ENCODE data around the gene PCGF2.
A peak's percentile ranks its signal among the peaks of the same experiment; 100 is the strongest.
"Not testable (repeated sequence)": the region's sequence is repeated elsewhere in the genome, so short reads cannot be mapped to it uniquely, and the experiment has no call there.

PCGF2 gene

GRCh38 chr17:38735161-38735997 is 12.8 kb downstream of the PCGF2 start:
- peak; percentile 63 for DNase-seq (ENCODE audit: low read depth)

- no peak for DNase-seq (ENCODE audit: low read depth)
Observed at GRCh38 chr17:38733982-38734973, 13.9 kb downstream of the PCGF2 start.

- DNase-seq (ENCODE audit: low read depth), result no peak
Observed at GRCh38 chr17:38733282-38733981, 14.7 kb downstream of the PCGF2 start.

- DNase-seq (ENCODE audit: low read depth), result no peak
Observed at GRCh38 chr17:38732376-38733281, 15.5 kb downstream of the PCGF2 start.

DNA sequence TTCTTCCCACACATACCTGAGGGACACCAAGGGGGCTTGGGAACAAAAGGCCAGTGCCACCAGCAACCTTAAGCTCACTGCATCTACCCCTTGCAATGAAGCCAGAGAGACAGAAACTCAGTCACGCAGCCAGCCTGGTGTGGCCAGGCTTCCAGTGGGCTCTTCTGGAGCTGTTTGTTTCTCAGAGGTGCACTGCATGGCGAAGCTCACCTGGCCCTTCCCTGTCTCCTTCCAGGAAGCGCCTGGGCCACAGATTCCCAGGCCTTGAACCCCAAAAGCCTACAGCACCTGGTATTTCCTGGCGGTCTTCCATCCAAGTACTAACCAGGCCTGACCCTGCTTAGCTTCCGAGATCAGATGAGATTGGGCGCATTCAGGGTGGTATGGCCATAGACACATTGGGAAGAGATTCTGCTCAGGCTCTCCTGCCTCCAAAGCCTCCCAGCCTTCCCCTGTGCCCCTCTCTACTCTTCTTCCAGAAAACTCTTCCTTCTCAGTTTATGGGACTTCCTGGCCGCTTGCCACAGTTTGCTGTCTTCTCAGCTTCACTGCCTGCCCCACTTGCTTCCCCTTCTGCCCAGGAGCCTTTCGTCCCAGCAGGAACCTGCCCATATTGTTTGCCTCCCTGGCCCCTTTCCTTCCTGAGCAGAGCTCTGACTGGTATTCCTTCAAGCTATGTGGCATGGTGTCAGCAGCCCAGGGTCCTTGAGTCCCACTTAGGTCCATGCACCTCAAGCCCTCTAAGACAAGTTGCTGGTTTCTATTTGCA is 16.4 kb downstream of the PCGF2 start:
- DNase-seq (ENCODE audit: low read depth), result no peak

- no peak for DNase-seq (ENCODE audit: low read depth)
Observed at GRCh38 chr17:38730526-38731379, 17.4 kb downstream of the PCGF2 start.

DNA sequence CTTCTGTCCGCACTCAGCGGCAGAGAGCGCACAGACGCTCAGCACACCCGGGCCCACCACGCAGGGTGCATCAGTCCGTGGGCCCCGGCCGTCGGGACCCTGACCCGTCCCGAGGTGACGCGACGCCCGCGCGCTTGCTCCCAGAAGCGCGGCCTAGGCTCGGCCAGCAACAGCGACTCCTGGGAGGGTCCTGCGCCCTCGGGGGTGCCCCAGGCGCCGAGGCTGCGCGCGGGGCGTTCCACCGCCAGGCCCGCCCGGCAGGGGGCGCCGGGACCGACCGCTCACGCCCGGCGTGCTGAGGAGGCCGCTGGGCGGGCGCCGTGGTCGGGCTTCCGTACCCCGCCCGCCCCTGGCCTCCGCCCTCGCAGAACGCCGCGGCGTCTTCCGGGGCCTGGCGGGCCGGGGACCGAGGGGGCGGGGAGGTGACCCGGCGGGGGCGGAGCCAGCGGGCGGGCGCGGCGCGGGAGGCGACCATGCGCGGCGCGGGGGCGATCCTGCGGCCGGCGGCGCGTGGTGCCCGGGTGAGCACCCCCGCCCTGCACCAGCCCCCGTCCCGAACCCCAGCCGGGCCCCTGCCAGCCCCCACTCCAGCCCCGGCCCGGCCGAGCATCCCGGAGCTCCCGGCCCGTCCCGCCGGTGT is 18.1 kb downstream of the PCGF2 start, which contains the start of gene CISD3:
Gene CISD3 (plus strand): TSS at position 456 of the 640 bp plus-strand sequence. CDS start 18 bp downstream, at position 474.
- DNase-seq (ENCODE audit: low read depth), result peak; percentile 79

GRCh38 chr17:38729368-38729885 is 18.7 kb downstream of the PCGF2 start:
- no peak for DNase-seq (ENCODE audit: low read depth)

- DNase-seq (ENCODE audit: low read depth), result peak; percentile 84
Observed at GRCh38 chr17:38728290-38728831, 19.8 kb downstream of the PCGF2 start.

DNA sequence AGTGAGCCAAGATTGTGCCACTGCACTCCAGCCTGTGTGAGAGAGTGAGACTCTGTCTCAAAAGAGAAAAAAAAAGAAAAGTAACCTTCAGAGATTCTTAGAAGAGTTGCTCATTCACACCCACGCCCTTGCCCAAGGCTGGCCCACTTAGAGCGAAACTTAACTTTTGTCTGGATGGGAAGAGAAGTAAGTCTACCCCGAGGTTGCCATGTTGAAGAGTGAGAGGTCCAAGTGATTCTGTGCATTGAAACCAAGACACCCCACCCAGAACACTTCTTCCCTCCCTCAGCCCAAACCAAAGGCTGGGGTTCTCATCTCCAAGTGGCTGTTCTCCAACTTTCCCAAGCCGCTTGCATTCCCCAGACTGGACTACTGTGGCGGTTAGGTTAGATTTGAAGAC is 20.4 kb downstream of the PCGF2 start:
- peak; percentile 80 for DNase-seq (ENCODE audit: low read depth)

DNA sequence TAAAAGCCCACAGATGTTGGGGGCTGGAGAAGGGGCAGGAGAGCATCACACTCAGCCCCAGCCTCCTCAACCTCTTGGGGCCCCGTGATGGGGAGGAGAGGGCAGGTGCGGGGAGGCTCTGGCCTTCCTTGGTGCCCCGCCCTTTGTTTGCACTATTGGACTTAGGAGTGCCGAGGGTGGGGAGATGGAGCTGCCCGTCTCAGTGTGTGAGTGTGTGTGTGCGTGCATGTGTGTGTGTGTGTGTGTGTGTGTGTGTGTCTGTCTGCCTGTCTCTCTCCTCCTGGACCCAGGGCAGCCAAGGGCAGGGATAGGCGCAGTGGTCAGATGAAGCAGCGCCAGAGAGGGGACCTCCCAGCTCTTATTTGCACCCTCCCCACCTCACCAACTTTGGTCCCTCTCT is 22.0 kb downstream of the PCGF2 start:
- not testable (repeated sequence) for DNase-seq (ENCODE audit: low read depth)

GRCh38 chr17:38725066-38725465 is 23.1 kb downstream of the PCGF2 start:
- no peak for DNase-seq (ENCODE audit: low read depth)

GRCh38 chr17:38724337-38724988 is 23.7 kb downstream of the PCGF2 start:
- DNase-seq (ENCODE audit: low read depth), result no peak

DNA sequence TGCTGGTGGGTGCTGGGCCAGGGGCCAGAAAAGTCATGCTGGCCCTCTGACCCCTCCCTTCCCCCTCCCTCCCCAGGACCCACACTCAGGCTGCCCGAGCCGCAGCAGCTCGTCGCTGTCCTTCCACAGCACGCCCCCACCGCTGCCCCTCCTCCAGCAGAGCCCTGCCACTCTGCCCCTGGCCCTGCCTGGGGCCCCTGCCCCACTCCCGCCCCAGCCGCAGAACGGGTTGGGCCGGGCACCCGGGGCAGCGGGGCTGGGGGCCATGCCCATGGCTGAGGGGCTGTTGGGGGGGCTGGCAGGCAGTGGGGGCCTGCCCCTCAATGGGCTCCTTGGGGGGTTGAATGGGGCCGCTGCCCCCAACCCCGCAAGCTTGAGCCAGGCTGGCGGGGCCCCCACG is 26.3 kb downstream of the PCGF2 start:
- no peak for DNase-seq (ENCODE audit: low read depth)

DNA sequence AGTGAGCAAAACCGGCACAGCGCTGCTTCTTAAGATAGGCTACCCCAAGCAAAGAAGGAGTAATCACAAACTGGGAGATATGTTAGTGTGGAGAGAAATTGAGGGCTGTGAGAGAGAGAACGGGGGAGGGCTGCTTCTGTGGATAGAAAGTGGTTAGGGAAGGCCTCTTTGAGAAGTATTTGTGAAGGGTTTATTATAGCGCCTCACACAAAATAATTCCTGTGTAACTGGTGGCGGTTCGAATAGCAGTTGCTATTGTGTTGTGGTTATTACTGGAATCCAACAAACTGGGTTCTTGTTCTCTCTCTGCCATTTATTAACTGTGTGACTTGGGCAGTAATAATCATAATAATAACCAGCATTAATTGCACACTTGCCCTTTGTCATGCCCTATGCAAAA is 27.2 kb downstream of the PCGF2 start:
- DNase-seq (ENCODE audit: low read depth), result no peak

GRCh38 chr17:38719943-38720641 is 28.0 kb downstream of the PCGF2 start:
- no peak for DNase-seq (ENCODE audit: low read depth)
